Fibroblast of mammary gland (primary cell): ENCODE data around the gene ZNF354C.

Source experiments
- DNase-seq: peaks from one replicate; pipeline ENCODE4 v3.0.0-alpha.2; 2010; ENCODE audit warnings: low read depth
- H3K4me3 ChIP-seq: 2 replicates; pipeline ENCODE4 v1.5.1; 2011; ENCODE audit warnings: low read depth, mild to moderate bottlenecking, low read length, moderate library complexity; ENCODE audit not compliant: control insufficient read depth
- TF ChIP-seq, protein P1 (sequence below): conservative IDR thresholded peaks from 2 replicates; pipeline ENCODE4 v1.5.1; 2011; ENCODE audit warnings: low read depth, low read length, inconsistent platforms; ENCODE audit not compliant: control insufficient read depth, insufficient read depth

Gene ZNF354C

GRCh38 chr5:179119415-179120170 lies 59.4 kb downstream of the ZNF354C start:
- TF ChIP-seq, protein P1, sequence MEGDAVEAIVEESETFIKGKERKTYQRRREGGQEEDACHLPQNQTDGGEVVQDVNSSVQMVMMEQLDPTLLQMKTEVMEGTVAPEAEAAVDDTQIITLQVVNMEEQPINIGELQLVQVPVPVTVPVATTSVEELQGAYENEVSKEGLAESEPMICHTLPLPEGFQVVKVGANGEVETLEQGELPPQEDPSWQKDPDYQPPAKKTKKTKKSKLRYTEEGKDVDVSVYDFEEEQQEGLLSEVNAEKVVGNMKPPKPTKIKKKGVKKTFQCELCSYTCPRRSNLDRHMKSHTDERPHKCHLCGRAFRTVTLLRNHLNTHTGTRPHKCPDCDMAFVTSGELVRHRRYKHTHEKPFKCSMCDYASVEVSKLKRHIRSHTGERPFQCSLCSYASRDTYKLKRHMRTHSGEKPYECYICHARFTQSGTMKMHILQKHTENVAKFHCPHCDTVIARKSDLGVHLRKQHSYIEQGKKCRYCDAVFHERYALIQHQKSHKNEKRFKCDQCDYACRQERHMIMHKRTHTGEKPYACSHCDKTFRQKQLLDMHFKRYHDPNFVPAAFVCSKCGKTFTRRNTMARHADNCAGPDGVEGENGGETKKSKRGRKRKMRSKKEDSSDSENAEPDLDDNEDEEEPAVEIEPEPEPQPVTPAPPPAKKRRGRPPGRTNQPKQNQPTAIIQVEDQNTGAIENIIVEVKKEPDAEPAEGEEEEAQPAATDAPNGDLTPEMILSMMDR: no peak
- DNase-seq: no peak

DNA sequence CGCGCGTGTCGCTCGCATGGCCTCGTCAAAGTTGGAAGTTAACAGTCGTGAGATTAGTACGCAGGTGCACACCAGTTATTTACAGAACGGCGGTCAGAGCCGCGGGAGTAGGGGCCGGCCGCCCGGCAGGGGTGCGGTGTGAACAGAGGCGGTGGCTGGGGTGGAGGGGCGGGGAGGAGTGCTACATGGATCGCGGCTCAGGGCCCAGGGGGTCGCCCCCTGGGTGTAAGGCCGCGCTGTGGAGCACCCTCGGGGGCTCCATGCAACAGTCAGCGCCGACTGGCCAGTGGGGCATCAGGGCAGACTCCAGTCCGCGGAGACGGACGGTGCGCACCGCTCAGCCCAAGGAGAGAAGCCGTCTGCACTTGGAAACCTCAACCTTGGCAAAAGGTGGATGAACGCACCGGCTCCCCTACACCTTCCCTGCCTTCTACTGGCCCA lies 60.3 kb downstream of the ZNF354C start:
- DNase-seq: no peak
- TF ChIP-seq, protein P1: no peak
- no peak overlapping the region for H3K4me3 ChIP-seq

More at GRCh38 chr5:179119415-179120170, 59.4 kb downstream of the ZNF354C start:
- H3K4me3 ChIP-seq: no peak overlapping the region

DNA sequence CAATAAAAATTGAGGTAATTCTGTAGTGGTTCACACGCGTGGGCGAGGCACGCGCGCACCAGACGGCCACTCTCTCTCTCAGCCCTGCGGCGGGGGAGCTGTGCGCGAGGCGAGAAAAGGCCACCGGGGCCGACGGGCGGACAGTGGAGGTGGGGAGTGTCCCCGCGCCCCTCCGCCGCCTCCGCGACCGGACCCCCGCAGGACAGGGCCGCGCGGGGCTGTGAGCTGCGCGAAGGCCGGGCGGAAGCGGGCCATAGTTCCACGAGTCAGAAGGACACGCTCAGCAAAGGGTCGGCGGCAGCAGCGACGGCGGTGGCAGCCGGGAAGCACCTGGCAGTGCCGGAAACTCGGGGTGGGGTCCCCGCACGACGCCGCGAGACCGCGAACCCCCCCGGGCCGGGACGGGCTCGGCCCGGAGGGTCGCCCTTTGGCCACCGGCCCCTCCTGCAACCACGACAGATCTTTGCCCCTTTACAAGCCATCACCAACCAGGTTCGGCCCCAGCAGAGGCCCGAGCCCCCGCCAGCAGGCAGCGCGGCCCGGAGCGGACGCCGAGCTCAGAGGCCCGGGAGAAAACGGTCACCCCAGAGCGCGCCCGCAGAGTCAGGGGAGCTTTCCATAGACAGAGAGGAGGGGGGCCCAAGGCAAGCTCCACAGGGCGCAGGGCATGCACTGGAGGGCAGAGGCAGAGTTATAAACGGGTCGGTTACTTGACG lies 60.9 kb downstream of the ZNF354C start:
- DNase-seq: no peak

DNA sequence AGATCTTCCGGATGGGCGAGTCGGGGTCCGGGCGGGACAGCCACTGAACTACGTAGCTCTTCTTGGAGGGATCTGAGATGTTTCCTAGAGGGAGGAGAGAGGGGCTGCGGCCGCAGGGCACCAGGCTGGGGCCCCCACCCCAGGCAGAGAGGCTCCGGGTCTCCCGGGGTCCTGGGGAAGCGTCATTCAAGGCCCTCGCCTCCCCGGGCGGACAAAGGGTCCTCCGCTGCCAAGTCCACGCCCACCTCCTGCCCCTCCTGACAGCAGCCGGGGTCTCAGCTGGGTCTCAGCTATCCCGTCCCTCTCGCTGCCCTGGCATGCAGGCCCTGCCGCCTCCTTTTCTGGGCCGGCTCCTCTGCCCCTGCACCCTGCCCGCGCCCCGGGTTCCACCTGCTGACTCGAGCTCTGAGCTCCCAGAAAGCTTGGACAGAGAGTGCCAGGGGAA lies 61.5 kb downstream of the ZNF354C start:
- DNase-seq: no peak
- TF ChIP-seq, protein P1: no peak
- no peak overlapping the region for H3K4me3 ChIP-seq

More for the DNA sequence above, 60.9 kb downstream of the ZNF354C start:
- TF ChIP-seq, protein P1: no peak
- H3K4me3 ChIP-seq: no peak overlapping the region

- H3K4me3 ChIP-seq: no peak overlapping the region
- TF ChIP-seq, protein P1: no peak
- no peak for DNase-seq
These were observed 62.4 kb downstream of the ZNF354C start for GRCh38 chr5:179122411-179123108.

DNA sequence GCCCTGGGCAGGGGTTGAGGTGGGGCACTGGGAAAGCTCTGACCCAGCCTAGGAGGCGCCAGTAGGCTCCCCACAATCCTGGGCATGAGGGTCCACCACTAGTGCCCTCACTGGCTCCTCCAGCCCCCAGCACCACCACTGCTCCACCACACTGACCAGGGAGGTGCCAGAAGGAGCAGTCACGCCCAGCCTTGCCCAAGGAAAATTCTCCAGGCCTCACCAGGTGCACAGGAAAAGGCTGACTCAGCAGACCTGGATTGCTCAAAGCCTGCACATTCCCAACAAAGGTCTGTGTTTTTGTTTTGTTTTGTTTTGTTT lies 62.9 kb downstream of the ZNF354C start:
- no peak overlapping the region for H3K4me3 ChIP-seq
- TF ChIP-seq, protein P1: no peak
- DNase-seq: no peak
